NCI-H2227 (cell line): ENCODE measurements around the gene FAM174B.

Source experiments
- DNase-seq: peaks from one replicate; lab custom pipeline; 2025; ENCODE audit not compliant: unreplicated experiment; lab: John Stamatoyannopoulos, UW

The FAM174B gene

DNA sequence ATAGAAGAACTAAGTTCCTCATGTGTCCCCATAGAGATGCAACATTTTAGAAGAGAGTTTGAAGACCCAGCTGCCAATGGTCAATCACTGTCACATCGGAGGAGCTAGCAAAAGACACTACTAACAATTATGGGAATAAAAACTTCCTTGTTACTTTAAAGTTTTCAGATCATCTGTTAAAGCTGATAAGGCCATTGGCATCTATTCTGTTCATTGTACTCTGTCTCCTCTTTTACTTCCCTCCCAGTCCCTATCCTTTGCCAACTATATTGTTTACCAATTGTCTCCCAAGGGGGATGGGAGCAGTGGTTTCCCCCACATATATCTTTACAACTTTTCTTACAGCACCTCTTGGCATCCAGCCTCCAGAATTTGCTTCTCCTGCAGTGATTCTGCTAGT, 81.0 kb downstream of the FAM174B start:
- no peak for DNase-seq

DNA sequence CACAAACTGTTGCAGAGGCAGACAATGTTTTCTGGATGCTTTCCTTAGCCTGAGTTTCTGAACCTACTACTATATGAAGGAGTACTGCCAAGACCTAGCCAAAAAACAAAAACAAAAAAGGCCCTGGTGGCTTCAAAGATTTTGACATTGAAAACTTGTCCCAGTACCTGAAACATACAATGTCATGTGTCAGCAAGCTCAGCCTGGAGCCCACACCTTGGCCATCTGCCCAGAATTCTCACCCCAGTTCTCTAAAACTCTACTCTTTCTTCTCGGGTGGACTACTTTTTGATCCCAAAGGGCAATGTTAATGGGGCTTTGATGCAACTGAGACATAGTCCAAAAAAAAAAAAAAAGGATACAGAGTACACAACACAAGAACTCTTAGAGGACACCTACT, 81.4 kb downstream of the FAM174B start:
- DNase-seq, result no peak

DNA sequence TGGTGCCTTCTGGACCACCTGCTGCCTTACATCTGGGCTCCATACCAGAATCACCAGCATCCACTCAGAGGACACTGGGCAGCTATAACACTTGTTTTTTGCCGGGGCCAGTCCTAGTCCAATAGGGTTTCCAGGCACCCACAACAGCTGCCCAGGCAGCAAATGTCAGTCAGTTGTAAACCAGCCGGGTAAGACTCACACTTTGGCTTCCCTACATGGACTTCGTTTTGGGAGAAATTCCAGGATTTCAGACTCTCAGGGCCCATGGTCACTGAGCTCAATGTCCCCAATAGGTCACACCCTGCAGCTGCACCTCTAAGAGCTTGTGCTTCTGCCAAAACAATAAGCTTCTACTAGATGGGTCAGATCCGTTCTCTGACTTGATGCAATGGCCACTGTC, 83.8 kb downstream of the FAM174B start:
- no peak for DNase-seq

DNA sequence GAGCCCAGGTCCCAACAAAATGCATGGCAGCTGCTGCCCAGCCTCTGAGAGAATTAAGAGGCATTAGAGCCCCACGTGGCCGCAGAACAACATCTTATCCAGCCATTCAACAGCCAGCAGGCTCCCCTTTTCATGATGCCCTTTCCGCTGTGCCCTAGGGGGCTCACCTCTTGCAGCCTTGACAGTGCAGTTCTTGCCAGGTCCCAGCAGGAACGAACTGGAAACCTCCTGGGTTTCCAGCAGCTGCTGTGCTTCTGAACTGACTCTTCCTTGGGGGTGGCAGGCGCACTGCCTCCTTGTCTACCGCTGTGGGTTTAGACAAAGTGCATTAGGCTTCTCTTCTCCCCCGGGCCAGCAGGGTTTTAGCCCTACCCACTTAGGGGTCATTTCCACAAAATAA, 85.2 kb downstream of the FAM174B start:
- no peak for DNase-seq

DNA sequence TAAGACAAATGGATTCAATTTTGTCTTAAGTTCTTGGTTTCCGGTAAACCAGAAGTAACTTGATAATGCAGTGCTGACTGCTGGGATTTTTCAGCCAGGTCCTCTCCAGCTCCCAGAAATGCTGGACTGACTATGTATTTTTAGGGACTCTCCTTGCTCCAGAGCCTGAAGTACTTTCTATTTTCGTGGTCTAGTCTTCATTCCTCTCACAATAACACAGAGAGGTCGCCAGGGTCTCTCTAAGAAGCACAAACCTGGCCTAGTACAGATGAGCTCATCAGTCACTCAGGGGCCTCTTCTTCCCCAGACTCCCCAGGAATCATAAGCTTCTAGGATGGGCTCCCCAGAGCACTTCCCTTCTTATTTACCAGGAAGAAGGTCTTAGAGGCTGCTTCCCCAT, 85.8 kb downstream of the FAM174B start:
- DNase-seq, result no peak
